ENCODE measurements around the gene STYXL1. TPM values are rescaled to one million over a fixed set of nuclear protein-coding genes. Genes with fewer than 3 reads are reported as not detected.
A peak's percentile ranks its signal among the peaks of the same experiment; 100 is the strongest.

Gene STYXL1
- total and polyA plus RNA-seq, 2 experiments from 2014 or later, result 42.5 to 54.7 TPM

DNA sequence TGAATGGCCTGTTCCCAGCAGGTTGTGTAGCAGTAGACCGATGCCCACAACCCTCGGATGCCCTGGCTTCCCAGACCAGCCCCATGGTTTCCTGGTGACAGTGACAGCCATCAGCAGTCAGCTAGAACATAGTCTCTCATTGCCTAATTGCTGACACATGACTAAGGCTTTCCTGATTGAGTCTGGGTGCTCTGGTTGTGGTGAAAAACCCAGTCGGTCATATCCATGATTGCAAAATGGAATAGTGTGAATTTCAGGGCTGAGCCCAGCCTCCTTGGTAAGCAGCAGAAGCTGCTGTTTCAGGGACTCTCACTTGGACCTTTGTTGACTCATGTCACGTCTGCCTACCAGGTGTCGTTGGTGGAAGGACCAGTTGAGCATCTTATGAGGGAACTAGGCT lies 96.3 kb downstream of the STYXL1 start:
- no peak for TF ChIP-seq EZH2phosphoT487 (IDR thresholded peaks at IDR 0.05; ENCODE audit: insufficient read depth, low read depth)
- TF ChIP-seq EZH2 (IDR thresholded peaks at IDR 0.05; ENCODE audit: insufficient read depth, poor library complexity, severe bottlenecking), result no peak
- WGBS, 2 experiments (ENCODE audit: low coverage in 1 of 2, low lambda C conversion rate in 2 of 2, missing lambda C conversion rate in 2 of 2), result 7 to 11% methylated on average over 5 of the region's 5 CpGs
- H3K27ac ChIP-seq, result peak overlapping the region; percentile 60
- H3K4me3 ChIP-seq, result no peak overlapping the region
- H3K9me3 ChIP-seq (ENCODE audit: low read depth), result no peaks in the 10 kb centered on the region
- peaks cover 9% of the 10 kb centered on the region; the same call in 1 of the 2 replicates for H3K36me3 ChIP-seq (ENCODE audit: low read depth)
- no peaks in the 10 kb centered on the region for H4K20me1 ChIP-seq (ENCODE audit: insufficient read depth)
- H3K4me2 ChIP-seq (ENCODE audit: unreplicated experiment), result no peak overlapping the region
- peaks cover 9% of the 10 kb centered on the region for H3K4me1 ChIP-seq (ENCODE audit: insufficient read depth)
- peak; percentile 91 for DNase-seq
- H3K9ac ChIP-seq, result no peak overlapping the region
- no peaks in the 10 kb centered on the region for H3K27me3 ChIP-seq (replicated peaks; ENCODE audit: insufficient read depth)
- H3K9me2 ChIP-seq (ENCODE audit: insufficient read depth), result no peaks in the 10 kb centered on the region
- no peak overlapping the region for H2AFZ ChIP-seq
- no peaks in the 10 kb centered on the region for H3F3A ChIP-seq (ENCODE audit: insufficient read depth)
- H3K79me2 ChIP-seq (ENCODE audit: insufficient read depth), result peaks cover 29% of the 10 kb centered on the region
- in situ Hi-C loops (cut with MboI), result no loop called here

DNA sequence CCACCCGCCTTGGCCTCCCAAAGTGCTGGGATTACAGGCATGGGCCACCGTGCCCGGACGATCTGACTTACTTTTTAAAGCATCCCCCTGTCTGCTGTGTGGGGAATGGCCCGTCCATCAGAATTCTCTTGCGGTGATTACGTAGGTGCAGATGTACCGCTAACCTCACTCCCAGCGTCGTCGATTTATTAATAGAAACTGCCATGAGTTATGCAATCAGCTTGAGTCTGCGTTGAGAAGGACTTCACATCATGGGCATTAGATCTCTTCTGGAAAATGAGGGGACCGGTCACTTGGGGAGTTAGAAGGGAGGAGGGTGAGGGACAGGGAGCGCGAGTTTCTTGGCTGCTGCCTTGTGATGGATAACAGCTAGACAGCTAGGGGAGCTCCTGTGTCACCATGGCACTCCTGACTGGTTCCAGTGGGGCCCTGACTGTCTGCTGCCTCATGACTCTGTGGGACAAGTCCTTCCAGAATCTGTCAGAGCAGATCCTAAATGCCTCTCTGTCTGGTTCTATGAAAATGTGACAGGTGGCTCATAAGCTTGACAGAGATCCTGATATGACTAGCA lies 97.6 kb downstream of the STYXL1 start:
- Histone ChIP-seq H4K20me1 (ENCODE audit: insufficient read depth) (no peaks in the 10 kb centered on the region), H3K4me1 (ENCODE audit: insufficient read depth) (peaks cover 9% of the 10 kb centered on the region), H3K36me3 (ENCODE audit: low read depth) (no peaks in the 10 kb centered on the region), H3K79me2 (ENCODE audit: insufficient read depth) (peaks cover 29% of the 10 kb centered on the region), H3K4me3 (no peak overlapping the region), H3K9me3 (ENCODE audit: low read depth) (no peaks in the 10 kb centered on the region), H3K9ac (no peak overlapping the region), H3K27me3 (replicated peaks; ENCODE audit: insufficient read depth) (no peaks in the 10 kb centered on the region), H2AFZ (no peak overlapping the region), H3K27ac (no peak overlapping the region), H3K4me2 (ENCODE audit: unreplicated experiment) (no peak overlapping the region), H3F3A (ENCODE audit: insufficient read depth) (no peaks in the 10 kb centered on the region), H3K9me2 (ENCODE audit: insufficient read depth) (no peaks in the 10 kb centered on the region)
- WGBS, 2 experiments (ENCODE audit: low coverage in 1 of 2, low lambda C conversion rate in 2 of 2, missing lambda C conversion rate in 2 of 2), result 93 to 95% methylated on average over 15 of the region's 15 CpGs
- TF ChIP-seq EZH2 (IDR thresholded peaks at IDR 0.05; ENCODE audit: insufficient read depth, poor library complexity, severe bottlenecking), result no peak
- TF ChIP-seq EZH2phosphoT487 (IDR thresholded peaks at IDR 0.05; ENCODE audit: insufficient read depth, low read depth), result no peak
- in situ Hi-C loops (cut with MboI), result no loop called here
- DNase-seq, result no peak

GRCh38 chr7:75948179-75948578 lies 99.6 kb downstream of the STYXL1 start:
- Histone ChIP-seq H3K36me3 (ENCODE audit: low read depth) (no peaks in the 10 kb centered on the region), H3K4me1 (ENCODE audit: insufficient read depth) (peaks cover 15% of the 10 kb centered on the region), H3K4me2 (ENCODE audit: unreplicated experiment) (no peak overlapping the region), H2AFZ (no peak overlapping the region), H3K9ac (no peak overlapping the region), H3K9me2 (ENCODE audit: insufficient read depth) (no peaks in the 10 kb centered on the region), H3K79me2 (ENCODE audit: insufficient read depth) (peaks cover 29% of the 10 kb centered on the region), H3F3A (ENCODE audit: insufficient read depth) (0 out of 2 replicates have a peak, but pooled peaks cover 4% of the 10 kb centered on the region), H3K9me3 (ENCODE audit: low read depth) (no peaks in the 10 kb centered on the region), H3K27ac (no peak overlapping the region), H3K4me3 (no peak overlapping the region), H4K20me1 (ENCODE audit: insufficient read depth) (no peaks in the 10 kb centered on the region), H3K27me3 (replicated peaks; ENCODE audit: insufficient read depth) (no peaks in the 10 kb centered on the region)
- no peak for TF ChIP-seq EZH2phosphoT487 (IDR thresholded peaks at IDR 0.05; ENCODE audit: insufficient read depth, low read depth)
- TF ChIP-seq EZH2 (IDR thresholded peaks at IDR 0.05; ENCODE audit: insufficient read depth, poor library complexity, severe bottlenecking), result no peak
- no peak for DNase-seq
- in situ Hi-C loops (cut with MboI), result no loop called here
- 34 to 38% methylated on average over 9 of the region's 9 CpGs for WGBS, 2 experiments (ENCODE audit: low coverage in 1 of 2, low lambda C conversion rate in 2 of 2, missing lambda C conversion rate in 2 of 2)

Small RNAs within 50 kb of the gene (small RNA-seq; reads per million reads assigned to genes)
- not detected for gene RNU6-863P (ENCODE audit: low read depth, low replicate concordance)

Other genes with a start within 250 kb of the STYXL1 start
- gene CCL24, start 234.2 kb downstream of the STYXL1 start, total RNA-seq (2014; rRNA removed; shearing (Covaris generic)), result not detected in 2 replicates
- not detected in 2 replicates for gene CCL24, start 234.2 kb downstream of the STYXL1 start, polyA plus RNA-seq (2016; fragmentation: Nextera tagmentation; extraction: Ambion mirVana)
- gene RHBDD2, start 169.0 kb downstream of the STYXL1 start, total RNA-seq (2014; rRNA removed; shearing (Covaris generic)), result 28.1 and 35.5 TPM in 2 replicates
- 61.0 and 62.2 TPM in 2 replicates for gene RHBDD2, start 169.0 kb downstream of the STYXL1 start, polyA plus RNA-seq (2016; fragmentation: Nextera tagmentation; extraction: Ambion mirVana)
- gene POR, start 132.8 kb downstream of the STYXL1 start, total RNA-seq (2014; rRNA removed; shearing (Covaris generic)), result 38.2 and 42.7 TPM in 2 replicates
- gene POR, start 132.8 kb downstream of the STYXL1 start, polyA plus RNA-seq (2016; fragmentation: Nextera tagmentation; extraction: Ambion mirVana), result 54.4 and 58.6 TPM in 2 replicates
- gene TMEM120A, start 53.4 kb downstream of the STYXL1 start, total RNA-seq (2014; rRNA removed; shearing (Covaris generic)), result 8.2 and 25.1 TPM in 2 replicates
- 46.9 and 47.1 TPM in 2 replicates for gene TMEM120A, start 53.4 kb downstream of the STYXL1 start, polyA plus RNA-seq (2016; fragmentation: Nextera tagmentation; extraction: Ambion mirVana)
- gene MDH2, start 106 bp upstream of the STYXL1 start, total RNA-seq (2014; rRNA removed; shearing (Covaris generic)), result 71.7 and 72.4 TPM in 2 replicates
- 227 and 250 TPM in 2 replicates for gene MDH2, start 106 bp upstream of the STYXL1 start, polyA plus RNA-seq (2016; fragmentation: Nextera tagmentation; extraction: Ambion mirVana)
- 0.65 TPM in 1 of 2 replicates, not detected in the other for gene SRRM3, start 153.9 kb upstream of the STYXL1 start, total RNA-seq (2014; rRNA removed; shearing (Covaris generic))
- gene SRRM3, start 153.9 kb upstream of the STYXL1 start, polyA plus RNA-seq (2016; fragmentation: Nextera tagmentation; extraction: Ambion mirVana), result 0.39 and 0.91 TPM in 2 replicates

All from GM23248 (cell line).